B cell (primary cell): ENCODE measurements around the gene MAML3. TPM values are rescaled to one million over a fixed set of nuclear protein-coding genes. Genes with fewer than 3 reads are reported as not detected.

ENCODE experiments used
- ATAC-seq: fragments of 200-7000 bp; cut with Tn5 transposase; one replicate; pipeline ENCODE4 v1.10.0; 2021; ENCODE audit warnings: low read depth, mild to moderate bottlenecking, moderate number of reproducible peaks, moderate library complexity
- CTCF ChIA-PET: fragments of 350-600 bp; sonication (Branson Sonifier 250); formaldehyde crosslinking; loops from one replicate; lab custom pipeline; 2021; ENCODE audit warnings: antibody characterized with exemption, inconsistent platforms; lab: Charles Lee
- POLR2A ChIA-PET: fragments of 350-600 bp; sonication (Branson Sonifier 250); formaldehyde crosslinking; loops from one replicate; lab custom pipeline; 2021; ENCODE audit warnings: antibody characterized with exemption; lab: Charles Lee
- DNase-seq: peaks from one replicate; pipeline ENCODE4 v3.0.0; 2013
- H2AFZ ChIP-seq: 2 replicates; pipeline ENCODE4 v1.6.1; 2012; ENCODE audit warnings: mild to moderate bottlenecking, low read depth, low read length; ENCODE audit not compliant: insufficient read depth, poor library complexity, severe bottlenecking
- H3K27ac ChIP-seq, 2 donors: 1 replicate in 1 of 2; 2 replicates in 1 of 2; pipeline ENCODE4 v1.5.1; 2012 to 2013; ENCODE audit warnings: low read length in 2 of 2, mild to moderate bottlenecking in 2 of 2, moderate library complexity in 1 of 2
- H3K27me3 ChIP-seq, 4 experiments: fragments of 200-600 bp in 1 of 4; sonication (generic) in 1 of 4; replicated peaks in 1 of 4; 1 replicate in 2 of 4; 2 replicates in 2 of 4; pipeline versions ENCODE4 v1.6.1 to v1.7.0; 2013 to 2016; ENCODE audit warnings: low read length in 3 of 4, mild to moderate bottlenecking in 2 of 4, mixed read lengths in 1 of 4, moderate library complexity in 1 of 4; ENCODE audit not compliant: insufficient read depth in 4 of 4, control insufficient read depth in 3 of 4; ENCODE audit errors: control extremely low read depth in 1 of 4
- H3K36me3 ChIP-seq, 2 experiments: replicated peaks in 1 of 2; 1 replicate in 1 of 2; 2 replicates in 1 of 2; pipeline versions ENCODE4 v1.6.1 to v1.7.1; 2013; ENCODE audit warnings: low read length in 1 of 2; ENCODE audit not compliant: insufficient read depth in 2 of 2, control insufficient read depth in 1 of 2; ENCODE audit errors: control extremely low read depth in 1 of 2, extremely low read depth in 1 of 2
- H3K4me1 ChIP-seq, 2 donors: fragments of 200-600 bp in 1 of 2; sonication (generic) in 1 of 2; 1 replicate in 1 of 2; 2 replicates in 1 of 2; pipeline versions ENCODE4 v1.5.1 to v1.6.1; 2013 to 2017; ENCODE audit warnings: low read length in 2 of 2; ENCODE audit not compliant: control insufficient read depth in 2 of 2, insufficient read depth in 2 of 2
- H3K4me2 ChIP-seq: replicated peaks from 2 replicates; pipeline ENCODE3; 2012; ENCODE audit warnings: mild to moderate bottlenecking, low read depth, low read length; ENCODE audit not compliant: poor library complexity, severe bottlenecking
- H3K4me3 ChIP-seq, 5 experiments: fragments of 200-600 bp in 1 of 5; sonication (generic) in 1 of 5; 1 replicate in 3 of 5; 2 replicates in 2 of 5; pipeline versions ENCODE4 v1.5.1 to v1.7.0; 2011 to 2016; ENCODE audit warnings: low read length in 4 of 5, mild to moderate bottlenecking in 4 of 5, low read depth in 2 of 5, control low read depth in 1 of 5, moderate library complexity in 1 of 5; ENCODE audit not compliant: insufficient read depth in 1 of 5; ENCODE audit errors: control extremely low read depth in 1 of 5, extremely low read depth in 1 of 5
- H3K79me2 ChIP-seq: fragments of 200-600 bp; sonication (generic); one replicate; pipeline ENCODE4 v1.6.0; 2016; ENCODE audit warnings: low read length; ENCODE audit not compliant: control insufficient read depth, insufficient read depth
- H3K9ac ChIP-seq: fragments of 200-600 bp; sonication (generic); 2 replicates; pipeline ENCODE4 v1.6.1; 2017; ENCODE audit warnings: mild to moderate bottlenecking, low read length, moderate library complexity
- H3K9me3 ChIP-seq, 3 donors: one replicate each; pipeline versions ENCODE4 v1.6.1 to v1.7.1; 2013; ENCODE audit warnings: low read length in 2 of 3; ENCODE audit not compliant: control insufficient read depth in 2 of 3, insufficient read depth in 1 of 3; ENCODE audit errors: control extremely low read depth in 1 of 3
- H4K20me1 ChIP-seq: 2 replicates; pipeline ENCODE4 v1.6.0; 2012; ENCODE audit warnings: mild to moderate bottlenecking, low read length; ENCODE audit not compliant: insufficient read depth, control insufficient read depth, poor library complexity, severe bottlenecking
- H3K27ac Mint-ChIP-seq: one replicate; pipeline ENCODE4 v1.8.0; 2021; ENCODE audit warnings: mixed read lengths
- H3K27me3 Mint-ChIP-seq: one replicate; pipeline ENCODE4 v1.8.0; 2021; ENCODE audit warnings: mixed read lengths
- H3K4me1 Mint-ChIP-seq: one replicate; pipeline ENCODE4 v1.8.0; 2021; ENCODE audit warnings: mixed read lengths
- H3K4me3 Mint-ChIP-seq: one replicate; pipeline ENCODE4 v1.8.0; 2021; ENCODE audit warnings: mixed read lengths
- H3K9me3 Mint-ChIP-seq: one replicate; pipeline ENCODE4 v1.8.0; 2022; ENCODE audit warnings: mixed read lengths; ENCODE audit not compliant: insufficient read depth
- CTCF ChIP-seq: fragments of 200-600 bp; IDR thresholded peaks from one replicate; pipeline ENCODE4 v1.8.0; 2022; ENCODE audit warnings: antibody characterized with exemption, mild to moderate bottlenecking
- EZH2 ChIP-seq: IDR thresholded peaks from 2 replicates; pipeline ENCODE4 v1.6.1; 2012; ENCODE audit warnings: borderline replicate concordance, low read depth, mild to moderate bottlenecking, moderate library complexity, low read length; ENCODE audit not compliant: insufficient read depth, poor library complexity, severe bottlenecking
- WGBS: methylation state at CpG from one replicate; pipeline ENCODE4 v1.1.5; 2013; ENCODE audit warnings: missing lambda C conversion rate; ENCODE audit not compliant: insufficient coverage; 5-methylcytosine and 5-hydroxymethylcytosine counted together
- intact Hi-C: fragments of 100-400 bp; cut with micrococcal nuclease; formaldehyde crosslinking; loops from one replicate; pipeline ENCODE4 v1.10.0; 2022
- polyA plus RNA-seq: library from polyadenylated mRNA; depleted of rRNA; stranded (reverse); fragments of >200 nt; gene quantifications from 2 replicates; pipeline ENCODE4 v1.2.3, GENCODE V29; 2012
- total RNA-seq, 2 donors: library from RNA; stranded (reverse); fragments of 120-200 nt in 1 of 2; gene quantifications; 1 replicate in 1 of 2; 2 replicates in 1 of 2; pipeline versions ENCODE4 v1.2.3 to v1.2.4, GENCODE V29; 2013 to 2022

Gene MAML3
- total and polyA plus RNA-seq, 2 donors (not counting 1 experiment from before 2014, with no cell fraction given): 0.94 to 5.3 TPM

GRCh38 chr4:140152013-140152703 is 1.8 kb downstream of the MAML3 start:
- H3K27ac Mint-ChIP-seq: peak overlapping the region; percentile 92
- no peaks in the 10 kb centered on the region for H3K36me3 ChIP-seq
- intact Hi-C loops: loop anchor here (2.0 to 10.0 kb wide), 7 partner anchors 140 to 1070 kb away; partner anchors contain the start of genes ELMOD2, NAA15 and SCOC
- no peaks in the 10 kb centered on the region for H4K20me1 ChIP-seq
- peak overlapping the region; percentile 75 for H3K9ac ChIP-seq
- peaks cover 0 to 36% (median 0%) of the 10 kb centered on the region in 3 donors for H3K9me3 ChIP-seq
- H3K4me1 ChIP-seq: peaks cover 40 to 60% of the 10 kb centered on the region in 2 donors
- DNase-seq (peak; percentile 83), ATAC-seq (peak; percentile 39)
- ChIA-PET POLR2A (interaction anchor here (0.6 kb wide), 1 partner anchor 104 kb away, joined by 9 read pairs; no protein-coding TSS in a partner anchor), CTCF (interaction anchor here (0.9 to 2.6 kb wide), 3 partner anchors 97 to 106 kb away, joined by 4 to 9 read pairs (median 5); no protein-coding TSS in a partner anchor)
- peaks cover 50% of the 10 kb centered on the region for H3K4me1 Mint-ChIP-seq
- no peaks in the 10 kb centered on the region for H3K79me2 ChIP-seq
- H3K4me3 Mint-ChIP-seq: peak overlapping the region; percentile 91
- peaks cover 0 to 69% (median 28%) of the 10 kb centered on the region in 4 experiments for H3K27me3 ChIP-seq
- H3K27ac ChIP-seq: peak overlapping the region; percentile 73 to 83
- TF ChIP-seq CTCF (peak; percentile 38), EZH2 (peak; percentile 49)
- WGBS: 0% methylated on average over 37 of the region's 50 CpGs
- H3K27me3 Mint-ChIP-seq: peaks cover 66% of the 10 kb centered on the region
- peak overlapping the region; percentile 79 for H2AFZ ChIP-seq
- peak overlapping the region; percentile 54 to 88 (median 79) for H3K4me3 ChIP-seq
- H3K9me3 Mint-ChIP-seq: no peaks in the 10 kb centered on the region
- peak overlapping the region; percentile 90 for H3K4me2 ChIP-seq

- H3K4me3 ChIP-seq: peak overlapping the region; percentile 54 to 84 (median 72)
- WGBS: 2% methylated on average over 9 of the region's 11 CpGs
- H3K9me3 ChIP-seq: peaks cover 0 to 36% (median 0%) of the 10 kb centered on the region in 3 donors
- Mint-ChIP-seq H3K4me1 (peaks cover 45% of the 10 kb centered on the region), H3K27me3 (peaks cover 66% of the 10 kb centered on the region), H3K4me3 (peak overlapping the region; percentile 91), H3K9me3 (no peaks in the 10 kb centered on the region), H3K27ac (peak overlapping the region; percentile 92)
- CTCF ChIA-PET: interaction anchor here (0.9 to 2.1 kb wide), 2 partner anchors 101 to 106 kb away, joined by 4 to 13 read pairs; no protein-coding TSS in a partner anchor
- peak overlapping the region; percentile 75 for H3K9ac ChIP-seq
- peaks cover 0 to 69% (median 28%) of the 10 kb centered on the region in 4 experiments for H3K27me3 ChIP-seq
- H3K4me1 ChIP-seq: peaks cover 35 to 55% of the 10 kb centered on the region in 2 donors
- no peak for TF ChIP-seq CTCF
- TF ChIP-seq EZH2: no peak
- peak overlapping the region; percentile 73 to 83 for H3K27ac ChIP-seq
- H3K79me2 ChIP-seq: no peaks in the 10 kb centered on the region
- ATAC-seq (peak; percentile 42), DNase-seq (peak; percentile 81)
- intact Hi-C loops: loop anchor here (2.0 to 10.0 kb wide), 10 partner anchors 53 to 1069 kb away; partner anchors contain the start of genes ELMOD2, NAA15 and SCOC
- POLR2A ChIA-PET: no interaction called here
- no peaks in the 10 kb centered on the region for H3K36me3 ChIP-seq
- H4K20me1 ChIP-seq: no peaks in the 10 kb centered on the region
- H2AFZ ChIP-seq: peak overlapping the region; percentile 79
- H3K4me2 ChIP-seq: peak overlapping the region; percentile 90
Observed at GRCh38 chr4:140151699-140152012, 2.3 kb downstream of the MAML3 start.
